A549 (cell line): ENCODE measurements around the gene PDE8A.

Source experiments
- BHLHE40 ChIP-seq: IDR thresholded peaks from 2 replicates; pipeline ENCODE4 v1.6.1; 2012; ENCODE audit warnings: low read depth, low read length, inconsistent platforms
- CEBPB ChIP-seq, 2 experiments: fragments of >200 bp in 1 of 2; sonication (Bioruptor Twin) in 1 of 2; formaldehyde crosslinking in 1 of 2; IDR thresholded peaks; 2 replicates each; pipeline ENCODE4 v1.6.1; 2012 to 2016
- CTCF ChIP-seq: fragments of >200 bp; sonication (Bioruptor Twin); formaldehyde crosslinking; IDR thresholded peaks from 3 replicates; pipeline ENCODE4 v1.5.1; 2016
- FOSL2 ChIP-seq, 2 experiments: fragments of 450-650 bp in 1 of 2; fragments of >200 bp in 1 of 2; sonication (Bioruptor Twin) in 1 of 2; formaldehyde crosslinking; IDR thresholded peaks; 2 replicates each; pipeline versions ENCODE4 v1.5.0 to v1.6.1; 2016 to 2020; ENCODE audit warnings: mild to moderate bottlenecking in 1 of 2, moderate library complexity in 1 of 2
- JUNB ChIP-seq: fragments of >200 bp; sonication (Bioruptor Twin); formaldehyde crosslinking; IDR thresholded peaks from 2 replicates; pipeline ENCODE4 v1.6.1; 2016
- KDM1A ChIP-seq: fragments of 200-600 bp; sonication (generic); IDR thresholded peaks from 2 replicates; pipeline ENCODE4 v1.6.1; 2016; ENCODE audit warnings: low read depth, mild to moderate bottlenecking
- PBX3 ChIP-seq: IDR thresholded peaks from 2 replicates; pipeline ENCODE4 v1.6.1; 2012
- PHF8 ChIP-seq: fragments of 200-600 bp; sonication (generic); IDR thresholded peaks from 2 replicates; pipeline ENCODE4 v1.6.1; 2016; ENCODE audit warnings: low read depth, mild to moderate bottlenecking, antibody characterized with exemption, moderate library complexity, borderline replicate concordance
- POLR2A ChIP-seq: IDR thresholded peaks from 2 replicates; pipeline ENCODE4 v1.6.1; 2012; ENCODE audit warnings: mild to moderate bottlenecking, low read length
- RAD21 ChIP-seq, 2 experiments: fragments of >200 bp in 1 of 2; sonication (Bioruptor Twin) in 1 of 2; formaldehyde crosslinking in 1 of 2; IDR thresholded peaks in 1 of 2; conservative IDR thresholded peaks in 1 of 2; 2 replicates in 1 of 2; 3 replicates in 1 of 2; pipeline ENCODE4 v1.6.1; 2012 to 2018; ENCODE audit warnings: inconsistent platforms in 1 of 2
- REST ChIP-seq: fragments of 200-600 bp; sonication (generic); IDR thresholded peaks from 2 replicates; pipeline ENCODE4 v1.6.1; 2016; ENCODE audit warnings: antibody characterized with exemption, mild to moderate bottlenecking, moderate library complexity
- RNF2 ChIP-seq: fragments of 200-600 bp; sonication (generic); IDR thresholded peaks from 2 replicates; pipeline ENCODE4 v1.6.1; 2016; ENCODE audit warnings: low read depth, mild to moderate bottlenecking, antibody characterized with exemption, moderate library complexity, borderline replicate concordance
- TF ChIP-seq, protein P1 (sequence below): IDR thresholded peaks from 2 replicates; pipeline ENCODE4 v1.6.1; 2012; ENCODE audit warnings: low read depth, borderline replicate concordance
- TF ChIP-seq, protein P2 (sequence below): fragments of 450-650 bp; IDR thresholded peaks from 2 replicates; pipeline ENCODE4 v1.6.1; 2014; ENCODE audit warnings: antibody characterized with exemption

GRCh38 chr15:84942456-84942855, 39.2 kb upstream of the PDE8A start:
- no peak for TF ChIP-seq RAD21 (conservative IDR thresholded peaks at IDR 0.05 in 1 of 2, IDR thresholded peaks at IDR 0.05 in 1 of 2)
- no peak for TF ChIP-seq CTCF
- TF ChIP-seq KDM1A = no peak
- TF ChIP-seq REST = no peak
- no peak for TF ChIP-seq POLR2A
- TF ChIP-seq BHLHE40 = no peak
- no peak for TF ChIP-seq RNF2
- TF ChIP-seq JUNB = no peak
- no peak for TF ChIP-seq CEBPB (IDR thresholded peaks at IDR 0.05)
- TF ChIP-seq, protein P1, sequence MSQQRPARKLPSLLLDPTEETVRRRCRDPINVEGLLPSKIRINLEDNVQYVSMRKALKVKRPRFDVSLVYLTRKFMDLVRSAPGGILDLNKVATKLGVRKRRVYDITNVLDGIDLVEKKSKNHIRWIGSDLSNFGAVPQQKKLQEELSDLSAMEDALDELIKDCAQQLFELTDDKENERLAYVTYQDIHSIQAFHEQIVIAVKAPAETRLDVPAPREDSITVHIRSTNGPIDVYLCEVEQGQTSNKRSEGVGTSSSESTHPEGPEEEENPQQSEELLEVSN = no peak
- no peak for TF ChIP-seq FOSL2 (IDR thresholded peaks at IDR 0.05)
- TF ChIP-seq FOSL2 (CRISPR knock-in tag; IDR thresholded peaks at IDR 0.05) = no peak
- no peak for TF ChIP-seq PHF8
- TF ChIP-seq PBX3 = no peak
- TF ChIP-seq, protein P2, sequence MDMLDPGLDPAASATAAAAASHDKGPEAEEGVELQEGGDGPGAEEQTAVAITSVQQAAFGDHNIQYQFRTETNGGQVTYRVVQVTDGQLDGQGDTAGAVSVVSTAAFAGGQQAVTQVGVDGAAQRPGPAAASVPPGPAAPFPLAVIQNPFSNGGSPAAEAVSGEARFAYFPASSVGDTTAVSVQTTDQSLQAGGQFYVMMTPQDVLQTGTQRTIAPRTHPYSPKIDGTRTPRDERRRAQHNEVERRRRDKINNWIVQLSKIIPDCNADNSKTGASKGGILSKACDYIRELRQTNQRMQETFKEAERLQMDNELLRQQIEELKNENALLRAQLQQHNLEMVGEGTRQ = no peak
